Bronchial epithelial cell (primary cell): ENCODE data around the gene ANKS1A. TPM values are rescaled to one million over a fixed set of nuclear protein-coding genes. Genes with fewer than 3 reads are reported as not detected.
A peak's percentile ranks its signal among the peaks of the same experiment; 100 is the strongest.
"Not testable (repeated sequence)": the region's sequence is repeated elsewhere in the genome, so short reads cannot be mapped to it uniquely, and the experiment has no call there.

ENCODE experiments used
- DNase-seq: peaks from one replicate; pipeline ENCODE4 v3.0.0-alpha.2; 2010; ENCODE audit warnings: low read depth
- FAIRE-seq: peaks from 2 replicates; lab custom pipeline; 2011; peaks lifted over from hg19 to GRCh38; lab: Jason Lieb, UNC
- H3K27me3 ChIP-seq: 2 replicates; pipeline ENCODE4 v1.5.1; 2011; ENCODE audit warnings: low read length; ENCODE audit not compliant: control insufficient read depth, insufficient read depth
- H3K36me3 ChIP-seq: 2 replicates; pipeline ENCODE4 v1.5.1; 2011; ENCODE audit warnings: low read length; ENCODE audit not compliant: control insufficient read depth, insufficient read depth
- H3K4me3 ChIP-seq: 2 replicates; pipeline ENCODE4 v1.5.1; 2011; ENCODE audit warnings: mild to moderate bottlenecking, low read depth, low read length, control low read depth
- total RNA-seq: library from RNA; depleted of rRNA; stranded (reverse); fragments of >200 nt; gene quantifications from 2 replicates; pipeline ENCODE4 v1.2.1, GENCODE V29; 2014
- TF ChIP-seq, protein P1 (sequence below): IDR thresholded peaks from 2 replicates; pipeline ENCODE4 v1.5.1; 2011; ENCODE audit warnings: mild to moderate bottlenecking, moderate library complexity, low read length, control low read depth, inconsistent platforms; ENCODE audit not compliant: insufficient read depth, severe bottlenecking

Gene ANKS1A, protein sequence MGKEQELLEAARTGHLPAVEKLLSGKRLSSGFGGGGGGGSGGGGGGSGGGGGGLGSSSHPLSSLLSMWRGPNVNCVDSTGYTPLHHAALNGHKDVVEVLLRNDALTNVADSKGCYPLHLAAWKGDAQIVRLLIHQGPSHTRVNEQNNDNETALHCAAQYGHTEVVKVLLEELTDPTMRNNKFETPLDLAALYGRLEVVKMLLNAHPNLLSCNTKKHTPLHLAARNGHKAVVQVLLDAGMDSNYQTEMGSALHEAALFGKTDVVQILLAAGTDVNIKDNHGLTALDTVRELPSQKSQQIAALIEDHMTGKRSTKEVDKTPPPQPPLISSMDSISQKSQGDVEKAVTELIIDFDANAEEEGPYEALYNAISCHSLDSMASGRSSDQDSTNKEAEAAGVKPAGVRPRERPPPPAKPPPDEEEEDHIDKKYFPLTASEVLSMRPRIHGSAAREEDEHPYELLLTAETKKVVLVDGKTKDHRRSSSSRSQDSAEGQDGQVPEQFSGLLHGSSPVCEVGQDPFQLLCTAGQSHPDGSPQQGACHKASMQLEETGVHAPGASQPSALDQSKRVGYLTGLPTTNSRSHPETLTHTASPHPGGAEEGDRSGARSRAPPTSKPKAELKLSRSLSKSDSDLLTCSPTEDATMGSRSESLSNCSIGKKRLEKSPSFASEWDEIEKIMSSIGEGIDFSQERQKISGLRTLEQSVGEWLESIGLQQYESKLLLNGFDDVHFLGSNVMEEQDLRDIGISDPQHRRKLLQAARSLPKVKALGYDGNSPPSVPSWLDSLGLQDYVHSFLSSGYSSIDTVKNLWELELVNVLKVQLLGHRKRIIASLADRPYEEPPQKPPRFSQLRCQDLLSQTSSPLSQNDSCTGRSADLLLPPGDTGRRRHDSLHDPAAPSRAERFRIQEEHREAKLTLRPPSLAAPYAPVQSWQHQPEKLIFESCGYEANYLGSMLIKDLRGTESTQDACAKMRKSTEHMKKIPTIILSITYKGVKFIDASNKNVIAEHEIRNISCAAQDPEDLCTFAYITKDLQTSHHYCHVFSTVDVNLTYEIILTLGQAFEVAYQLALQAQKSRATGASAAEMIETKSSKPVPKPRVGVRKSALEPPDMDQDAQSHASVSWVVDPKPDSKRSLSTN
- total RNA-seq = 8.8 and 9.5 TPM in 2 replicates

DNA sequence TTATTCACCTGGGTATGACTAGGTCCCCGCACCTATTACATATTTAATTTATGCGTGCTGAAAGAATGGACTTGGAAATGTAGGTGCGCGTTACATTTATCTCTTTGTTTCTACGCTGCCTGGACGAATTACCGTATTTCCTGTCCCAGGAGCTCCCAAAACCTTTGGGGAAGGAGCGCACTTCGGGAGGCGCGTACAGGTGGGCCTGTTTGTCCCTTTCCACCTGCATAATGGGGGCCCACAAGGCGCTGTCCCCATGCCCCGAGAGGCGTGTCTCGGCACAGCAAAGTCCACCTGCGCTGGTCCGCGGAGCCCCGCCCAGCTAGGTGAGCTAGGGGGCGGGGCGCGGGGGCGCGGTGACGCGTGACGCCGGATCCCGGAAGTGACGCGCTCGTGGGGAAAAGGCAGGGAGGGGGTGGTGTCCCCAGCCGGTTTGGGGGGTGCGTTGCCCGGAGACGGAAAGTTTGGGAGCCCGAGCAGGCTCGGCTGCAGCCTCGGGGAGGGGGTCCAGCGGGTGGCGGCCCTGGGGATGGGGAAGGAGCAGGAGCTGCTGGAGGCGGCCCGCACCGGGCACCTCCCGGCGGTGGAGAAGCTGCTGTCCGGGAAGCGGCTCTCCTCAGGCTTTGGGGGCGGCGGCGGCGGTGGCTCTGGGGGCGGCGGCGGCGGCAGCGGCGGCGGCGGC lies at the start of gene ANKS1A:
TSS of gene ANKS1A (plus strand) at position 382 of the 682 bp plus-strand sequence. CDS start at position 530, 148 bp downstream.
- no peaks in the 10 kb centered on the region for H3K36me3 ChIP-seq
- H3K4me3 ChIP-seq = peak within 1 kb of the TSS; percentile 61
- no peaks in the 10 kb centered on the region for H3K27me3 ChIP-seq
- DNase-seq (peak; percentile 65), FAIRE-seq (no peak)
- TF ChIP-seq, protein P1, sequence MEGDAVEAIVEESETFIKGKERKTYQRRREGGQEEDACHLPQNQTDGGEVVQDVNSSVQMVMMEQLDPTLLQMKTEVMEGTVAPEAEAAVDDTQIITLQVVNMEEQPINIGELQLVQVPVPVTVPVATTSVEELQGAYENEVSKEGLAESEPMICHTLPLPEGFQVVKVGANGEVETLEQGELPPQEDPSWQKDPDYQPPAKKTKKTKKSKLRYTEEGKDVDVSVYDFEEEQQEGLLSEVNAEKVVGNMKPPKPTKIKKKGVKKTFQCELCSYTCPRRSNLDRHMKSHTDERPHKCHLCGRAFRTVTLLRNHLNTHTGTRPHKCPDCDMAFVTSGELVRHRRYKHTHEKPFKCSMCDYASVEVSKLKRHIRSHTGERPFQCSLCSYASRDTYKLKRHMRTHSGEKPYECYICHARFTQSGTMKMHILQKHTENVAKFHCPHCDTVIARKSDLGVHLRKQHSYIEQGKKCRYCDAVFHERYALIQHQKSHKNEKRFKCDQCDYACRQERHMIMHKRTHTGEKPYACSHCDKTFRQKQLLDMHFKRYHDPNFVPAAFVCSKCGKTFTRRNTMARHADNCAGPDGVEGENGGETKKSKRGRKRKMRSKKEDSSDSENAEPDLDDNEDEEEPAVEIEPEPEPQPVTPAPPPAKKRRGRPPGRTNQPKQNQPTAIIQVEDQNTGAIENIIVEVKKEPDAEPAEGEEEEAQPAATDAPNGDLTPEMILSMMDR = no peak

DNA sequence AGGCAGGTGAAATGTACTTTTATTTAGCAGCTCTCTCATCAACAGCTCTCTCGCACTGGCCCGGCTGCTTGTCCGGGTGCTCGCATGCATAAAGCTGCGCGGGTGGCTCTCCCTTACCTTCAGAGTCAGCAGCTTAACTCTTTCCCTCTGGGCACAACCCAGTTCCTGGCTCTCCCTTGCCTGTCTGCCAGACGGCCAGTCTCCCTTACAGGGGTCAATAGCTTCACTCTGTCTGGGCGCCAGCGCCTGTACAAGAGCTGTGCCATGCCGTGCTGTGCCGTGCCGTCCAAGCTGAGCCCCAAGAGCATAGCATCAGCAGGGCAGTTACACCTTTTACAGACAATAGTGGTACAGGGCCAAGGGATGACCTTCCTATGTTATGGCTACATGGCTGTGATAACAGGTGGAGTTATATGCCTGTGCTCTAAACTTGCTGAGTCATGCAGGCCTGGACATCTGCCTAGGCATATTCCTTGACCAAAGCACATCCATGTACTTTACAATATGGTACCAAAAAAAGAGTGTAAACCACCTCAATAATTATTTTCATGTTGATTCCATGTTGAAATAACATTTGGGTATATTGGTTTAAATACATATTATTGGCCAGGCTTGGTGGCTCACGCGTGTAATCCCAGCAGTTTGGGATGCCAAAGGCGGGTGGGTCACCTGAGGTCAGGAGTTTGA lies 49.2 kb upstream of the ANKS1A start:
- DNase-seq = no peak
- TF ChIP-seq, protein P1 = no peak
- peaks cover 5% of the 10 kb centered on the region for H3K36me3 ChIP-seq
- H3K27me3 ChIP-seq = no peaks in the 10 kb centered on the region
- no peak overlapping the region for H3K4me3 ChIP-seq
- FAIRE-seq = no peak

GRCh38 chr6:34849066-34849465 lies 40.0 kb upstream of the ANKS1A start:
- H3K36me3 ChIP-seq, DNase-seq, FAIRE-seq, H3K27me3 ChIP-seq, H3K4me3 ChIP-seq: not testable (repeated sequence)

DNA sequence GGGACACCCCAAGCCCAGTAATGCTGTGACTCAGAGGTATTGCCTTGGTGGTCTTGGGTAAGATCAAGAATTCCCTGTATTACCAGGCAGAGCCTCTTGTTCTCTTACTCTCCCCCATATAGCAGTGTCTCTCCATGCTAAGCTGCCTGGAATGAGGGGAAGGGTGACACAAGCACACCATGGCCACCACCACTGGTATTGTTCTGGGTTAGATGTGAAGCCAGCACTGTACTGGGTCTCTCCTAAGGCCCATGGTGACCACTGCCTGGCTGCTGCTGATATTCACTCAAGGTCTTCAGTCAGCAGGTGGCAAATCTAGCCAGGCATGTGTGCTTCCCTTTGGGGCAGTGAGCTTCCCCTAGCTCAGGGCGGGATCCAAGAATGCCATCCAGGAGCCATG lies 37.7 kb upstream of the ANKS1A start:
- no peak for DNase-seq
- Histone ChIP-seq H3K27me3 (no peaks in the 10 kb centered on the region), H3K4me3 (no peak overlapping the region), H3K36me3 (peaks cover 4% of the 10 kb centered on the region)
- no peak for FAIRE-seq
- TF ChIP-seq, protein P1 = no peak

- H3K4me3 ChIP-seq = no peak overlapping the region
- no peak for FAIRE-seq
Observed at GRCh38 chr6:34852406-34853085, 36.5 kb upstream of the ANKS1A start.

More at GRCh38 chr6:34852406-34853085, 36.5 kb upstream of the ANKS1A start:
- DNase-seq = no peak
- TF ChIP-seq, protein P1 = no peak
- Histone ChIP-seq H3K36me3 (peaks cover 7% of the 10 kb centered on the region), H3K27me3 (no peaks in the 10 kb centered on the region)
